Daoy (cell line): ENCODE data around the gene KCNJ6. TPM values are rescaled to one million over a fixed set of nuclear protein-coding genes. Genes with fewer than 3 reads are reported as not detected.
A peak's percentile ranks its signal among the peaks of the same experiment; 100 is the strongest.
"Not testable (repeated sequence)": the region's sequence is repeated elsewhere in the genome, so short reads cannot be mapped to it uniquely, and the experiment has no call there.

ENCODE experiments used
- DNase-seq: peaks from one replicate; pipeline ENCODE4 v3.0.0-alpha.2; 2015; ENCODE audit warnings: low read depth
- total RNA-seq: library from RNA; depleted of rRNA; stranded (reverse); fragments of >200 nt; shearing (Covaris generic); gene quantifications from 2 replicates; pipeline ENCODE4 v1.2.3, GENCODE V29; 2014

Gene KCNJ6
- total RNA-seq, 1 experiment from 2014 or later = not detected

DNA sequence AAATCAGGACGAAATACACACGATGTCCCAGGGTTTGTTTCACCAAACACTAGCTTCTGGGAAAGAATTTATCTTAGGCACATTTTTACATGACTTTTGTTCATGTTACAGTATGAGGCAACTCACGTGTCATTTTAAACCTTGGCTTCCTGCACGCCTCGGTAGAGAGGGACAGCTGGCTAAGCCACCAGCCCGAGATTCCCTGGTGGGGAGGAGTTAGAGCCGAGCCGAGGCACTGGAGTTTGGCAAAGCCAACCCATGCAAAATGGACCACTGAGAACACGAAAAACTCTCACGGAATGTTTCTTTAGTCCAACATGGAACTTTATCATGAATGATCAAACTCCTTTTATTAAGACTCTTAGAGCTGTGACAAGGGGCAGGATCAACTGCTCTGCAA lies 309.7 kb downstream of the KCNJ6 start:
- no peak for DNase-seq

DNA sequence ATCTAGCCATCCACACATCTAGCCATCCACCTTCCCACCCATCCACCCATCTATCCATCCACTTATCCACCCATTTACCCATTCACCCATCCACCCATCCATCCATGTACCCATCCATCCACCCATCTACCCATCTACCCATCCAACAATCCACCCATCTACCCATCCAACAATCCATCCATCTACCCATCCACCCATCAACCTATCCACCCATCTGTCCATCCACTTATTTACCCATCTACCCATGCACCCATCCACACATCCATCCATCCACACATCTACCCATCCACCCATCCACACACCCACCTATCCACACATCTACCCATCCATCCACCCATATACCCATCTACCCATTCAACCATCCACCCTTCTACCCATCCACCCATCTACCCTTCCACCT lies 311.3 kb downstream of the KCNJ6 start:
- DNase-seq = no peak

DNA sequence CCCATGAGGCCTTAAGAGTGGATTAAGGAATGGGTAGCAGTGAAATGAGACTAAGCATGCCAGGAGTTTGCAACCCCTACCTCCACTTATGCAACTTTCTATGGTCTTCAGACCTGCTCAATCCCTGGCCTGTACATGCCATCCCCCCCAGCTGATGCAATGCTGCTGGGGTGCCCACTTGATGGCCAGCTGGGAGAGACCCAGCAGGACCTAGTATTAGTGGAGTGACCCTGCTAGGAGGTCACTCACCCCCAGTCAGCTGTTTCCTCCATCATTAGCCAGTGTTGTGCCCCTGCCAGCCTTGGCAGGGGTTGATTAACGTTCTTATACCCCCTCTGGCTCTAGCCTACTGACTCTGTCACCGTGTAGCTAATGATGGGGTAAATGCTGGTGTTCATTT lies 313.1 kb downstream of the KCNJ6 start:
- no peak for DNase-seq

DNA sequence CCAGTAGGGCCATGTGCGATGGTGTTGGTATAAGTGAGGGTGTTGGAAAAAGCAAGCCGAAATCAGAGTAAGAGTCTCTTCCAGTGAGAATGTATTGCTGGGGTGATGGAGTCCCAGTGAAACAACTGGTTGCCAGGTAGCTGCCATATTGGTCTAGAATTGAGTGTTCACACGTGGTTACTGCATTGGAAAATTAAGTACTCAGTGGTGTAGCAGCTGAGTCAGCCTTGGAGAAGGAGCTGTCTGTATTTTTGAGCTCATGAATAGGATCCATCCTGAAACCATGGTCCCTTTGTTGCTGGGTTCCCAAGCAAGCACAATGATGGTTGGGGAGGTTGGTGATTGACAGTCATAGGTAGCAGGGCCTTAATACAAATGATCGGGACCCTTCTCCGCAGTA lies 314.3 kb downstream of the KCNJ6 start:
- no peak for DNase-seq

DNA sequence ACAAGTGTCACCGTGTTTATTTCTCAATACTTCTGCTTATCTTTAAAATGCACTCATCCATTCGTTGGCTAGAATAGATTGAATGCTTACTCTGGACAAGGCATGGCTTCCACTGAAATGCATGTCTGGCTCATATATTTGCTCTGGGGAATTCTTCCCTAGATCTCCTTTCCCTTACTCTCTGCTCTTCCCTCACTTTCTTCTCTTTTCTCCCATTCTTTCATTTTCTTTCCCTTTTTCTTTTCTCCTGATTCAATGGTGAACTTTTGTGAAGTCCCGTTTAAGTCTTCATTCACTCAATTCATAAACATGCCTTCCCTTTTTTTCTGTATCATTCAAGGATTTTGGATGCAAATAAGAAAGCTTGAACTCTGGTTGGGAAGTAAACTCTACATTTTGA lies 315.2 kb downstream of the KCNJ6 start:
- no peak for DNase-seq

DNA sequence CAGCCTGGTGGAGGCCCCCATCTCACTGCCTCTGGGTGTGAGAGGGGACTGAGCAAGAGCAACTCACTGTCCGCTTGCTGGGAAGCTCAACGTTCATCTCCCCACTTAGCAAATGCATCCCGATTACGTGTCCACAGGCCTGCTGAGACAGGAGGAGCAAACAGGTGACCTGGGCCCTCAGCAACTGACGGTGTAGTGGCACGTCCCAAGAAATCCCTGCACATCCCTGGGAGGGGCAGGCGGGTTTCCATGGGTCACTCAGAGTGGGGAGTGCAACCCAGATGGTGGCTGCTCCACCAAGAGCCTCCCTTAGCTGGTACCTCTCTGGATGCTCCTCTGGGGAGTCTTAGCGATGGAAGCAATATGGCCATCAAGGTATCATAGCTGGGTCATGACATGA lies 320.3 kb downstream of the KCNJ6 start:
- DNase-seq = no peak

DNA sequence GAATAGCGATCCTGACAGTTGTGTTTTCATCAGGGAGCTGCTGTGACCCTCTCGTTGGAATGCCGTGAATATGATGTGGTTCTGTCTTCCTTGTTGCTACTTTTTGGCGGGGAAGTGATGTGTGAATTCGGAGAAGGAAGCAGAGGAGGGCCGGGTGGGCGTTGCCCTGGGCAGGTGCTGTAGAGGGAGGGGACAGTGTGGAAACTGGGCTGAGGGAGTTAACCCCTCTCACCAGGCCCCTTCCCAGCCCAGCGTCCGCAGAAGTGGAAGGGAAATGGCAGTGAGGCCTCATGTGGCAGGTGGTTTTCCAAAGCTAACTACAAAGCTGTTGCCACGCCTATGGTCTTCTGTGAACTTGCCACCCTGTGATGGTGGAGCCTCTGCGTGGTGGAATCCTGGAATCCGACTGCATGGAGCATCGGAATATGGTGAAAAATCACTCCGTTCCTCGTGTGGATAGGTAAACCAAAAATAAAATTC lies 321.7 kb downstream of the KCNJ6 start:
- DNase-seq = no peak

DNA sequence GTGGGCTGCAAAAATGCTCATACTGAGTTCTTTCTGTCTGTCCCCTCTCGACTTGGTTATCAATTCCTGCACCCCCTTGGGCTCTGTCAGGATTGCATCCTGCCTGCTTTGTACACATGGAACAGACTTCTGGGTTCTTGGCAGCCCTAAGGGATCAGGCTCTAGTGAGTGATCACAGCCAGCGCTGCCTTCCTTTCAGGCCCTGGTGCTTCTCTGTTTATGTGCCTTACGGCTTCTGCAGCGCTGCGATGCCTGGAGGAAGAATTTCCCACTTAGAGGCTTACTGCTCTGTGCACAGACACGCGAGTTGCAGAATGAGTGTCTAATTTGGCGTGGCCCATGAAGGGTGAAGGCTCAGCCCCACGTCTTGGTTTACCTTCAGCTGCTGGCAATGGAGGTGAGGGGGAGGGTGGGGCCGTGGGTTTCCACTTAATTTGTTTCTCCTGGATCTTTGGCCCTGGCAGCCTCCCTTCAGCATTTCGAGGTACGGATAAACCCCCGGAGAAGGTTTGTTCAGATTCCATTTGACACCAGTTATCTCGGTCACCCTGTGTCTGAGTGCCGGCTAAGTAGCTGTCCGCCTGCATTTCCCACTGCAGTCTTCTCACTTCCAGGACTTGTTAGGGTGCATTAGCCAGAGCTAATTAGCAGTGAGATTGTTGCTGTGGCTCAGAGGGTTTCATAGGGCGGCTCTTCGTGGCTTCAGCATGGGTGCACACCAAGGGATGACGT lies 322.4 kb downstream of the KCNJ6 start:
- no peak for DNase-seq

DNA sequence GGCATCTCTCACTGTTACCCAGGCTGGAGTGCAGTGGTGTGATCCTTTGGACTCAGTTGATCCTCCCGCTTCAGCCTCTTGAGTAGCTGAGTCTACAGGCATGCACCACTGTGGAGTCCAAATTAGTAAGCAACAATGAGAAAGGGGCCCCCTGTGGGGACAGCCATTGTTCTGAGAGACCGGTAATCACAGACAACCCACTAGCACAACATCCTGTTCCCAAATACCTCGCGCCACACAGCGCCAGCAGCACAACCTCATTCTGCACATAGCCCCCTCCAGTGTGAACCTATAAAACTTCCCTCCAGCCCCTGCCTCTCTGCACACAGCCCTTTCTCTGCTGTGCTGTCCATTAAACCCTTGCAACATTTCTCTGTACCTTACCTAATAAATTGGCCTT lies 323.2 kb downstream of the KCNJ6 start:
- peak; percentile 13 for DNase-seq

DNA sequence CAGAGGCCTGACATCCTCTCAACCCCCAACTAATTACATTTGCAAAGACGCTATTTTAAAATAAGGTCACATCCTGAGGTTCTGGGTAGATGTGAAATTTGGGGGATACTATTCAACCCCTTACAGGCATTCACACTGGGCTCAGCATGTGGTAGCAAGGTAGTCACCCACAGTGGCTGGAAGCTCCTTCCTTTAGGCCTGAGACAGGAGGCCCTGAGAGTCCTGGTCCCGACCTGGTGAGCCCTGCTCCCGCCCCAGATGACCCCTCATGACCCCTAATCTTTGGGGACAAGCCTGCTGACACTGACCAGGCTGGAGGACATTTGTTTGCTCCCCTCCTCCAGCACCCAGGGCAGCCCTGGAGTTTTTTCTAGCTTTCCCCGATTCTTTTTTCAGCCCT lies 323.8 kb downstream of the KCNJ6 start:
- no peak for DNase-seq

DNA sequence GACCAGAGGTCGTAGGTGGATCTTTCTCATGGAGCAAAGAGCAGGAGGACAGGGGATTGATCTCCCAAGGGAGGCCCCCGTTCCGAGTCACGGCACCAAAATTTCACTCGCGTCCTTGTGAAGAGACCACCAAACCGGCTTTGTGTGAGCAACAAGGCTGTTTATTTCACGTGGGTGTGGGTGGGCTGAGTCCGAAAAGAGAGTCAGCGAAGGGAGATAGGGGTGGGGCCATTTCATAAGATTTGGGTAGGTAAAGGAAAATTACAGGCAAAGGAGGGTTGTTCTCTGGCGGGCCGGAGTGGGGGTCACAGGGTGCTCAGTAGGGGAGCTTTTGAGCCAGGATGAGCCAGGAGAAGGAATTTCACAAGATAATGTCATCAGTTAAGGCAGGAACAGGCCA lies 324.3 kb downstream of the KCNJ6 start:
- DNase-seq = not testable (repeated sequence)

DNA sequence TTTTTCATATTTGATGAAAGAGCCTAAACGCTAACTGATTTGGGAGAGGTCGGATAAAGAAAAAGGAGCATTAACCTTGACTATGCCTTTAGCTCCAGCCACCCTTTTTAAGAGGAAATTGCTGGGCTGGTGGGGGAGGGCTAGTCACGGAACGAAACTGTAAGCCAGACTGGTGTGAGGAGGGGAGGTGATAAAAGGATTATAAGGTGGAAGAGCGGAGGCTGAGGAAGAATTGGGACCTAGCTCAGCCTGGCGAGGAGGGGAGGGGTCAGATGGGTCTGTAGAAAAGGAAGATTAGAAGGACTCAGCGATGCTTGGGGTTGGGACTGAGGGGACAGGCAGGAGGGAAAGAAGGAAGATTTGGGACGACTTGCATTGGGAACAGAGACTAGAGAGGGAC lies 325.4 kb downstream of the KCNJ6 start:
- DNase-seq = not testable (repeated sequence)

DNA sequence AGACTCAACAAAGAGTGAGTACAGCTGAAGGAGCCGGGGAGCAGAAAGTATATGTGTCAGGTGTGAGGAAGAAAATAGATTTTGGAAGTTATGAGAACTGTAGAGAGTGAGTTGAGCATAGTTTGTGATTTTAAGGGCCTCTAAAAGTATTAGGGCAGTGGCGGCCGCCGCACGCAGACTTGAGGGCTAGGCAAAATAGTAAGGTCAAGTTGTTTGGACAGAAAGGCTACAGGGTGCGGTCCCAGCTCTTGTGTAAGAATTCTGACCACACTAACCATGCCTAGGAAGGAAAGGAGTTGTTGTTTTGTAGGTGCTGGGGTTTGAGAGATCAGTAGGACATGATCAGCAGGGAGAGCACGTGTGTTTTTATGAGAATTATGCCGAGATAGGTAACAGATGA lies 327.6 kb downstream of the KCNJ6 start:
- not testable (repeated sequence) for DNase-seq

DNA sequence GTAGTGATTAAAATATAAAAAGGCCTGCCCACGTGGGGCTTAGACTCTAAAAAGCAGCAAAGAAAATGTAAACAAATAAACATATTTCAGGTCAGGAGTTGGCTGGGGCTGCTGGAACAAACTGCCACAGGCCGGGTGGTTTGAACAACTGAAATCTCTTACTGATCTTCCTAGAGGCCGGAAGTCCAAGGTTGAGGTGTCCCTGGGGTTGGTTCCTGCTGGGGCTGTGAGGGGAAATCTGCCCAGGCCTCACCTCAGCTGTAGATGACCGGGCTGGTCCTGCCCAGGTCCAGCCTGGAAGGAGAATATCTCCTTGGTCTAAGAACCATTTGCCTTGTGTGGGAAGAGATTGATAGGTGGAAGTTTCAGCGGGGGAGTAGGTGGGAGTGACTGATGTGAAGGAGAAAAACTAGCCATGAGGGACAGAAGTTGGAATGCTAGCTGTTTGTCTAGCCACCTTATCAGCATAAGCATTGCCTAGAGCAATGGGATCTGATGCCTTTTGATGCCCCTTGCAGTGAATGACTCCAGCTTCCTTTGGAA lies 328.6 kb downstream of the KCNJ6 start:
- no peak for DNase-seq

DNA sequence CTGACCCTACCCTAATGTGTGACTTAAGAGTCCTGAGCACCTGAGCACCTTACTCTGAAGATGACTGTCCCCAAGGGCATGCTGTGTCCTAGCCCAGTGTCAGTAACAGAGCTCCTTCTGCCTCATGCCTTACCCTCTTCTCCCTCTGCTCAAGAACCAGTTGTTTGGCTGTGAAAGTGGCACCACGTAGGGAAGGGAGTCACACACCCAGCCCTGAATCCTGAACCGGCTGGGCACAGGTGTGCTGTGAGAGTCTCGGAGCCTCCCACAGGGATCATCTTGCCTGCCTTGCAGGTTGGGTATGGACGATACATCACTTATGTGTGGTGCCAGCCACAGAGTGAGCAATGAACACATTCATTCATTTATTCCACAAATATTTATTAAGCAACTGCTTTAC lies 329.1 kb downstream of the KCNJ6 start:
- no peak for DNase-seq

DNA sequence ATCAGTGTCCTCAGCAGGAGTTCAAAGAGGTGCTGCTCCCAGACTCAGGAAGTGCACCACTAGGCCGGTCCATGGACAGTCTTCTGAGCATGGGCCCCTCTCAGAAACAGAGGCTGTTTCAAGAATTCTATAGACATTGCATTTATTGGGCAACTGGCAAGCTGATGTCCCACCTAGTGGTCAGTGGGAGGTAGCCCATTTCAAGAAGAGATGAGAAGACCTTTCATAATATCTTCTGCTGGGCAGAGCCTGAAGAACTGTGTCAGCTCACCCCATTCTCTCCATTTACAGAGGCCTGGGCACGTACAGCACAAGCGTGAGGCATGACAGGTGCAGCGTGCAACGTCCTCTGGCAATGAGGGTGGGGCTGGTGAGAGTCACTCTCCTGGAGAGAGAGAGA lies 333.7 kb downstream of the KCNJ6 start:
- peak; percentile 52 for DNase-seq

DNA sequence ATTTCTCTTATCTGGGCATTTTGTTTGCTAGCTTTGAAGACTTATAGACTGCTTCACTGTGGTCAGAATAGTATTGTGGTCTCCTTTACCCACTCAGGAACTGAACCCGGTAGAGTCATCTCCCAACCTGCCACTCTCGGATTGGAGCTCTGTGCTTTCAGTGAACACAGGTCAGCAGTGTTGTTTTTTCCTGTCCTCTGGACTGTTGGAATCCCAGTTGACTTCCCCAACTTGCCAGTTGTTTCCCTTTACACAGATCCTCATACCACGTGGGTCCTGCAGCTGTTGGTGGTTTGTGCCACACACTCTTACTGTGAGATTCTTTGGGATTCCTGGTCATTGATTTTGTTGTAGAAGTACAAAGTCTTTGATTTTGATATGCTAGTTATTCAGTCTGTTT lies 335.6 kb downstream of the KCNJ6 start:
- DNase-seq = no peak

DNA sequence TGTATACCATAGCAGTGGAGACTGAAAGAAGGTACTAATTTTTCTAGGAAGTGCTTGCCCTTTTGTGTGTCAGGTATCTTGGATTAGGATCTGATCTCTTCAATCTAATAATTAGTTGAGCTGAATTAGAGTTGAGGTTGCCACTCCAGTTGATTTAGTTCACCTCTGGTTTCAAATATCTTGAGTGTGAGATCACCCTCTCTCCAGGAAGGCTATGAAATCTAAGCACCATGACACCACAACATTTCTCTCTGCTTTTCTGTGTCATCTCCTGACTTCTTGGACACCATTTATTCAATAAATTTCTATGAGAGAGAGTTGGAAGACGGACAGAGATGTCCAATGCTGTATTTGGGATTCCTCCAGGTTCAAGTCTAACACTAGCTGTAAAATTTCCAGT lies 336.9 kb downstream of the KCNJ6 start:
- DNase-seq = no peak

DNA sequence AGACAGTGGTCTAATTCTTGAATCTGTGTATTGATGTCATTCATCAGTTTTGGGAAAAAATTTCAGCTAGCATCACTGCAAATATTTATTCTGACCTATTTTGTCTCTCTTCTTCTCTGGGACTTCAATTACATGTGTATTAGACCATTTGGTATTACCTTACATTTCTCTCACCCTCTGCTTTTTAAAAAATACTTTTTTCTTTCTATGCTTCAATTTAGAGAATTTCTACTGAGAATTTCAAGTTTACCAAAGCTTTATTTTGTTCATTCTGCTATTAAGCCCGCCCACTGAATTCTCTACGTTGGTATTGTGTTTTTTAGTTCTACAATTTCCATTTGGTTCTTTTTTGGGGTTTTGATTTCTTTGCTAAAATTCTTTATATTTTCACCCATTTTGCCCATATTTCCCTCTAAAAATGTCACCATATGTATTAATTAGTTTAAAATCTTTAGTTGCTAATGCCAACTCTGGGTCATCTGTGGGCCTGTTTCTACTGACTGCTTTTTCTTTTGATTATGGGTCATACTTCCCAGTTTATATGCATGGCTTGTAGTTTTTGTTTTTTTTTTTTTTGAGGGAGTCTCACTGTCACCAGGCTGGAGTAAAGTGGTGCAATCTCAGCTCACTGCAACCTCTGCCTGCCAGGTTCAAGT lies 337.7 kb downstream of the KCNJ6 start:
- DNase-seq = no peak

DNA sequence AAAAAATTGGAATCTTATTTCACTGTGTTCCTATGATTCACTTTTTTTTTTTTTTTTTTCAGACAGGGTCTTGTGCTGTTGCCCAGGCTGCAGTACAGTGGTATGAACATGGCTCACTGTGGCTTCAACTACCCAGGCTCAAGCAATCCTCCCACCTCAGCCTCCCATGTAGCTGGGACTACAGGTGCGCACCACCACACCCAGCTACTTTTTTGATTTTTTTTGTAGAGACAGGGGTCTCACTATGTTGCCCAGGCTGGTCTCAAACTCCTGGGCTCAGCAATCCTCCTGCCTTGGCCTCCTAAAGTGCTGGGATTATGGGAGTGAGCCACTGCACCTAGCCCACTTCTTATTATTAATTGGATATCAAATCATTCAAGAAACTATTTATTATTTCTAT lies 339.3 kb downstream of the KCNJ6 start:
- DNase-seq = not testable (repeated sequence)

DNA sequence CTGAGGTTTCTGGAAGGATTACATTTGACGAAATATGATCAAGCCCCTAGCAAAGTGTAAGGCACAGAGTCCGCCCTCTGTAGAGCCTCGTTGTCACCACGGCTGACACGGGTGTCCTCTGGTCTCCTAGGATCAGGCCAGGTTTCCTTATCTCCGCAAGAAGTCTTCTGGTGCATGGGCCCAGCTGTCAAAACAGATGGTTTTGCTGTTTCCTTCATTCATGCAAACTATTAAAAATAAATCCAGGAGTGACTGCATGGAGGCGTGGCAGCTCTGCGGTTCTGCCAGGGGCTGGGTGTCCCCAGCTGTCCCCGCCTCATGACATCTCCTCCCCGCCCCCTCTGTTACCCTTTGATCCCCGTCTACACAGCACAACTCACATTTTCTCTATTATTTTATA lies 340.7 kb downstream of the KCNJ6 start:
- DNase-seq = no peak

DNA sequence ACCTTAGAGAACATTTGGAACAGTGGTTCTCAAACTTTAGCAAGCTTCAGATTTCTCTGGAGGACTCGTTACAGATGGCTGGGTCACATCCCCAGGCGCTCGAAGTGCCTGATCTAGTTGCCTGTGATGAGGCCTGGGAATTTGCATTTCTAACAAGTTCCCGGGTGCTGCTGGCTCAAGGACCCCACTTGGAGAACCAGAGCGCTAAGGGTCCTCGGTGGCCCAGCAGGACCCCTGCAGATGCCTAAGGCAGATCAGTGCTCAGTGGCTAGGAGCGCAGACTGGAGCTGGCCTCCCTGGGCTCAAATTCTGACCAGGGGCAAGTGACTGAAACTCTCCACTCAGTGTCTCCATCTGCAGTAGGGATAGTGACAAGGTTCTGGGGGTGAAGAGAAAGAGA lies 341.5 kb downstream of the KCNJ6 start:
- DNase-seq = no peak

DNA sequence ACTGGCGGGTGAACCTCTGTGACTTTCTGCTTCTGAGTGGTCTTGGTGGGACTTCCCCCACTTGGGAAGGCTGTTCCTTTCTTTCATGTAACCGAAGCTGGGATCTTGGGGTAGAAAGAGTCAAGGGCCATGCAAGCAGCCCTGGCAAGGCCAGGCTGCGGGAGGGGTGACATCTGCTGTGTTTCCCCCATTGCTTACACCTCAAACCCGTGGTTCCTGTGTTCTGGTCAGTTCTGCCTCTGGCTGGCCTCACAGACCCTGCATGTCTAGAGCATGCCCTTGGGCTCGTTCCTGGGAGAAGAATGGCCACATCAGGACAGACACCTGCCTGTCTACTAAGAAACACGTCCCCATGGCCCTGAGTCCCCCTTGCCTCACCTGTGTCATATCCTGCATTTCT lies 341.9 kb downstream of the KCNJ6 start:
- DNase-seq = no peak
